ENCODE data around the gene AP1B1.
"Not testable (repeated sequence)": the region's sequence is repeated elsewhere in the genome, so short reads cannot be mapped to it uniquely, and the experiment has no call there.

GRCh38 chr22:29411569-29412211 is 23.3 kb upstream of the AP1B1 start:
- not testable (repeated sequence) for TF ChIP-seq CTCF, POLR2AphosphoS5 (IDR thresholded peaks at IDR 0.05)

Data from breast epithelium (tissue), 3 donors.